GM21717 (cell line): ENCODE results near the gene LCP2.
A peak's percentile ranks its signal among the peaks of the same experiment; 100 is the strongest.
"Not testable (repeated sequence)": the region's sequence is repeated elsewhere in the genome, so short reads cannot be mapped to it uniquely, and the experiment has no call there.

ENCODE experiments used
- ATAC-seq: cut with Tn5 transposase; IDR thresholded peaks from one replicate; pipeline ENCODE4 v1.9.1; 2021; ENCODE audit warnings: mild to moderate bottlenecking, moderate library complexity; ENCODE audit not compliant: unreplicated experiment

LCP2 gene

DNA sequence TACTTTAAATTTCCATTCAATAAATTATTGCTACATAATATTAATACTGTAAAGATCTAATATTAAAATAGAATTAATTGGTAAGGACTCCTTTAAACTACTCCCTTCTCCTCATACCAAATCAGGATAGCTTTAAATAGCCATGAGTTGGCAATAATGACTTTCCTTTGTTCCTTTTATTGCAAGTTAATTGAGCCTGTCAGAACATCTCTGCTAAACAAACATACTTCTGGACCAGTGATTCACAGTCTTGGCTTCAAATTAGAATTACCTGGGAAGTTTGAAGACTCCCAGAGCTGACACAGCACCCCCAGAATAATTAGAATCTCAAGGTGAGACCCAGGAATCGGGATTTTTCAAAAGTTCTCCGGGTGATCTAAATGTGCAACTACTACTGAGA, 46.1 kb downstream of the LCP2 start:
- no peak for ATAC-seq

DNA sequence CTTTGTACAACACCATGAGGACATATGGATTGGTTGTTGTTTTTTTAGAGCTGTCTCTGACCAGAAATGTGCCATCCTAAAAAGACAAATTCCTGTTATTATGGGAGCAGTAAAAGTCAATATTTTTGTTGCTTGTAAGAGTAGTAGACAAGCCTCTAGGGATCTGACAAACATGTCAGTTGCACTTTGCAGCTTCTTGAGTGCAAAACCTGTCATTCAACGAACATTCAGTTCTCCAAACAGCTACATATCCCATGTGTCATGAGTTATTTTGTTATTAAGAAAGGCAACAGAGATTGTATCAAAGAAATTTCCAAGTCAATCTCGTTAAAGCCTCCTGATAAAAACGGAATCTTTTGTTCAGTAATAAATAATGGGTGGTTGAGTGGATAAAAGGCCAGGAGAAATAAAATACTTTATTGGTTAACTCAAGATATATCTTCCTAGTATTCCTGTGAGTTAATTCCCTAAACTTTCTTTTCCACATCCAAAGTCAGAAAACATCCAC, 46.7 kb downstream of the LCP2 start:
- no peak for ATAC-seq

DNA sequence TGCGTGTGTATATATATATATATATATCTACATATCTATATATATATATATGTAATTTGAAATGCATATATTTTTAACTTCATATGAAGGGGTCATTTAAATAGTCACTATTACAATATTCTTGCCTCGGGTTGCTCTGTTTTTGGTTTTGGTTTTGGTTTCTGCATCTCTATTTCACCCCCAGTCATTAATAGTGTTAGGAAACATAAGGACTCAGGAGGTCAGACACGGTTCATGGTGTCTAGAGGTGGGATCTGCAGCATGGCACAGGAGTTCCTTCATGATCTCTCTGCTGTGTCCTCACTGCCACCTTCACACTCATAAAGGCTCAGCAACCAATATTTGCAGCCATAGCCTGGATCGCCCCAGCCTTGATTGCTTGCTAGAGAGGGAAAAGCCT, 48.2 kb downstream of the LCP2 start:
- ATAC-seq: no peak

DNA sequence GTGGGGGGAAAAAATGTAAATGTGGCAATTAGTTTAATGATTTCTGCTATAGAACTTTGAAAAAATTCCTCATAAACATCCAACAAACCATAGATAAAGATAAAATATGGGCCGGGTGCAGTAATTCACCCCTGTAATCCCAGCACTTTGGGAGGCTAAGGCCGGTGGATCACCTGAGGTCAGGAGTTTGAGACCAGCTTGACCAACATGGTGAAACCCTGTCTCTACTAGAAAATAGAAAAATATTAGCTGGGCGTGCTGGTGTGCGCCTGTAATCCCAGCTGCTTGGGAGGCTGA, 48.7 kb downstream of the LCP2 start:
- ATAC-seq: not testable (repeated sequence)

DNA sequence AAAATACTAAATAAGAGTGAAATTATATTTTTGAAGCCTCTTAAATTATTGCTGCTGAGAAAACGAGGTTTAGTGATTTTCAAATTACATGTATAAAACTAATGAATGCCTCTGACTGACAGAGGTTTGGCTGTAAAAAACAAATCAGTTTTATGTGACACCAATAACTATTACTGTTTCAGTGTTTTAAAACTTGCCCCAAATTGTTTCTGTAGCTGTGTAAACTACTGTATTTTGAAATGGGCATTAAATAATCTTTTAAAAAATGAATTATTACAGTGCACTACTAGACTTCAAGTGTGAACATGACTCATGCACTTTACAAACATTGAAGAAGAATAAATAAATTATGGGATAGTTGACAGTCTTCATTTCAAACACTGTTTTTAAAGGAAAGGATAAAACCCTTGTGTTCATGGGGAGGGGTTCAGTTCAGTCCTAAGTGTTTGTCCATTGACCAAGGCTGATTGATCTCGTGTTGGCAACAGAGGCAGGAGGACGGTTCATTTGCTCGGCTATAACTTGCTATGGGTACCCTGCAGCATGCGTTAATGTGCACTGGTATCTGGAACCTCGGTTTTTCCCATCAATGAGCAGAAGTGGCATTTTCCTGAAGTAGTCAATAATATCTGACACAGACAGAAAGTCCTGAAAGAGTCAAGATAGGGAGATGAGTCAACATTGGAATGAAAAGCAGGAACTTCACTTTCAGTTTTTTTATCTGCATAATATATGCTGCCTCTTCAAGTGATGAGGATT, 49.2 kb downstream of the LCP2 start:
- ATAC-seq: no peak

DNA sequence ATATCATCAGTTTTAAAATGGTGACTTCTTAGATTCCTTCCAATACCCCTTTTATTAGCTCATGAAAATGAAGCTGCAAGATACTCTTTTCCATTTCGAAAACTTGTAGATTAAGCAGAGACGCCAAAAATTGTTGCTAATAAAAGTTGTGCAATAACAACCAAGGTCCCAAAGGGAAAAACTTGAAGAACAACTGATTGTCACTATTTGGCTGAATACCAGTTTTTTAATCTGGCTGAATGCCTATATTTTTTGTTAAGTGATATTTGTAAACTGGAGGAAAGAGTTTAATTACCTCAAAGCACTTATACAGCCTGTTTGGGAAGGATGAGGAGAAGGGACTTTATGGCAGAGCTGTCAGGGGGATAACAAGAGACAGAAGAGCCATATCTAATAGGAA, 50.2 kb downstream of the LCP2 start:
- no peak for ATAC-seq

DNA sequence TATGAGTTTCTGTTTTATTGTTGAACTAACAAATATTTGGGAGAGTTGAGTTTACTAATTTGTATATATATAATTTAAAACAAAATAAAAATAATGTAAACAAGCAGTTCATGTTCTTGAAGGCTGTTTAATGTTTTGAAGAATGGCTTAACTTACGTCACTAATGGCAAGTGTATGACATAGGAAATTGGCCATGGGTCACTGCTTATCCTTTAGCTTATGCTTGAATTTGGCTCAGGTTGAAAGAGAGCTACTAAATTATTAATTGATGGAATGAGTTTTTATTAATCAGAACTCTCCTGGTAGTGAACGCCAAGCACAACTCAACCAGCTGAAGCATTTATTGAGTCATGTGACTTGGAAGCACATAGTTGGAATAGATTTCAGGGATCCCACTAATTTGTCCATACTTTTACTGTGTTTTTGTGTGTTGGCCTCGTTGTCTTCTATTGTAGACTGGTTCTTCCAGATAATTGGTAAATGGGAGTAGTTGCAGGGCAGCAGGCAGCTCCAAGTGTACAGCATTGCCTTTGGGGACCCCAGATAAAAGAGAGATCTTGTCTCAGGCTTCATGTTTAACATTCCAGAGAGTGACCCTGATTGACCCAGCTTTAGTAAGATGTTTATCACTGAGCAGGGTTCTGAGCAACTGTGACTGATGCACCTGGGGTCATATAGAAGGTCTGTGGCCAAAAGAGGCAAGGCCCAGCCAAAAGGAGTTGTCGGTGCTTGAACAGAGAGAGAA, 51.3 kb downstream of the LCP2 start:
- no peak for ATAC-seq

DNA sequence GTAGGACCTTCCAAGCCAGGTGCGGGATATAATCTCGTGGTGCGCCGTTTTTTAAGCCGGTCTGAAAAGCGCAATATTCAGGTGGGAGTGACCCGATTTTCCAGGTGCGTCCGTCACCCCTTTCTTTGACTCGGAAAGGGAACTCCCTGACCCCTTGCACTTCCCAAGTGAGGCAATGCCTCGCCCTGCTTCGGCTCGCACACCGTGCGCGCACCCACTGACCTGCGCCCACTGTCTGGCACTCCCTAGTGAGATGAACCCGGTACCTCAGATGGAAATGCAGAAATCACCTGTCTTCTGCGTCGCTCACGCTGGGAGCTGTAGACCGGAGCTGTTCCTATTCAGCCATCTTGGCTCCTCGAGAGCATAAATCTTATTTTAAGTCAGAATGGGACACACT, 52.1 kb downstream of the LCP2 start:
- not testable (repeated sequence) for ATAC-seq

DNA sequence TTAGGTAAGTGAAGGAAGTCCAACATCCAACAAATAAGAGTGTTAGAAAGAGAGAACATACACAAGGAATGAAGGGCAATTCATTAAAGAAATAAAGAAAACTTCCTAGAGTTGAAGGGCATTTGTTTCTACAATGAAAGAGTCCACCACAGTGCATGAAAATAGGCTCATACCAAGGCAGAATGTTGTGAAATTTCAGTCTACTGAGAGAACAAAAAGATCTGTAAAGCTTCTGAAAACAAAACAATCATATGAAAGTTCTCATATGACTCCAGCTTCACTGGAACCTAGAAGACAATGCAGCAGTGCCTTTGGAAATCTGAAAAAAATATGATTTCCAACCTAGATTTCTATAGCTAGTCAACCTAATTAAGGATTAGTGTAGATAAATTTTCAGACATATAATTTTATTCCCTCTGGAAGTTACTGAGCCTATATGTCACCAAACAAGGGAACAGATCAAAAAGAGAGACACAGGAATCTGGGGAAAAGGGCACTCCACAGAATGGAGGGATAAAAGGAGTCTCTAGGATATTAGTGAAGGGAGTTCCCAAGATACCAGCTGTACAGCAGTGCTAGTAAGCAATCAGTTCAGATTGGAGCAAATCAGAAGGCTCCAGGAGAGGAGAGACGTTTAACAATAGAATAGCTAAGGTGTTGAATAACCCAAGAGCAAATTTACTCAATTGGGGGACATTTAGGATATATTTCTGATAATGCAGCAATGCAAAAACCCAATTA, 59.0 kb downstream of the LCP2 start:
- no peak for ATAC-seq

DNA sequence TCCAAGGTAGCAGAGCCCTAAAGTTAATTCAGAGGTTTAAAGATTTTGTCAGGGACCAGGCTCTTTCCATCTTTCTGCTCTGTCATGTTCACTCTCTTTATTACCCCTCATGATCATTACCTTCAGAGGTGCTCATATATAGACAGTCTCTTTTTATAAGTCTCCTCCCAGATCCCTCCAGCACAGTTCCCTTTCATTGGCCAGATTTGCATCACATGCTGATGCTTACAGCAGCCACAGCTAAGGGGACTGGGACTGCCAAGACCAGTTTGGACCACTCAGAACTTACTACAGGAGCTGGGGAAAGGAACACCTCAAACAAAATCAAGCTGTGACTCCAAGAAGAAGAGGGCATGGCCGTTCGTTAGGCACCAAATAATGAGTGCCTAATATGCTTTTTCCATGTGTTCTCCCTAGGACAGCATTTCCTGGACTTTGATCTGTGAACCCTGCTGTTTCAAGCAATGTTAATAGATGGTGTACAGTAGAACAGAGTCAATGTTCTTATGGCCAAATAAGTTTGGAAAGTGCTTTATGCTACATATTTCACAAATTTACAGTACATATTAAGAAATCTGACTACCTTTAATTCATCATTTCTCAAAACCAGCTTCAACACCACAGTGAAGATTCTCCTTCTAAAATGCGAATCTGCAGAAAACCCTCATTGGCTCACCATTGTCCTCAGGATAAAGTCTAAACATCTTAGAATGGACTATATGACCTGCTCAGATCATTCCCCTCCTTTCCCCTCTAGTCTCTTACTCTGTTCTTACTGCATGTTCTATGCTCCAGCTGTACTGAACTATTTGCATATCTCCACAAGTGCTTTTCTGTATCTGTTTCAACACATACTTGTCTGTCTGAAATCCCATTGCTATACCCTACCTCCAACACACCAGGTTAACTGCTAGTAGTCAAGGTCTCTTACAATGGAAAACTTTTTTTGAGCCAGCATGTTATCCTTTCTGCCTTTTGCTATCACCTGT, 61.4 kb downstream of the LCP2 start:
- ATAC-seq: peak; percentile 77

DNA sequence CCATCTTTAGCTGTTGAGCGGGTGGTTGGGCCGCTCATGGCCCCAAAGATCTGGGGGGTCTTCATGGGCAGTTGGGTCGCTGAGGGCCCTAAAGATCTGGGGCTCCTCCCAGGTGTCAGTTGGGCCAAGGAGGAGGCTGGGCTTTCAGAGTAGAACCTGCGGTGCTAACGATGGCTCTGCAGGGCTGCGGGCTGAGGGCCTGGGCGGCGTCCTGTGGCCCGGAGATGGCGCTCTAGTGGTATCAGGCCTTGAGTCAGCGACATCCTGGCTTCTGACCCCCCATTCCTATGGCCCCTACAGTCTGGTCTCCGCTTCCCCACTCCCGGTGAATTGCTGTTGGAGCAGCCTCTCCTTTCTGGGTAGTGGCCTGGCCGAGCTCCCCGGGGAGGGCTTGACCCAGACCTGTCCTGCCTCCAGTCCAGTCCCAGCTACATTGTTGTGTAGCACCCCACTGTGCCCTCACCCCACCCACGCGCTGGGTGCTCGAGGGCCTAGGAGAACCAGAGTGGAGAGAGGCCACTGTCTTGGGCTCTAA, 64.2 kb downstream of the LCP2 start:
- ATAC-seq: no peak

DNA sequence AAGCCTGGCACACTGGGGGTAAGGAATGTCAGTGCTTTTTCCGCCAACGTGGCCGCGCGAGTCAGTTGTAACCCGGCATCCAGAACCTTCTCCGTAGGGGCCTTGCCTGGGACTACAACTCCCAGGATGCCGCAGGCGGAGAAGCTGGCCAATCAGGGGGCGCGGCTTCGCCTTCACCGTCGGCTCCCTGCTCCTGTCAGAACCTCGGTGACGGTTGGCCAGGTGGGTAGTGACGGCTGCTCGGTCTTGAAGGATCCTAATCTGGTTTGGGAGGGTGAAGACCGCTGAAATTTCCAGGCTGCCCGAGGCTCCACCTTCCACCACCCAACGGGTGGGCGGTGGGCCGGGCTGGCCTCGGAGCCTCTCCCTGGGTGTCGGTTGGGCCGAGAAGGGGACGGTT, 64.8 kb downstream of the LCP2 start, which contains the start of gene C5orf58:
Gene C5orf58, plus strand, starts transcription at position 200 of the 400 bp plus-strand sequence. CDS start 1,992 bp downstream, outside the sequence.
- ATAC-seq: no peak

DNA sequence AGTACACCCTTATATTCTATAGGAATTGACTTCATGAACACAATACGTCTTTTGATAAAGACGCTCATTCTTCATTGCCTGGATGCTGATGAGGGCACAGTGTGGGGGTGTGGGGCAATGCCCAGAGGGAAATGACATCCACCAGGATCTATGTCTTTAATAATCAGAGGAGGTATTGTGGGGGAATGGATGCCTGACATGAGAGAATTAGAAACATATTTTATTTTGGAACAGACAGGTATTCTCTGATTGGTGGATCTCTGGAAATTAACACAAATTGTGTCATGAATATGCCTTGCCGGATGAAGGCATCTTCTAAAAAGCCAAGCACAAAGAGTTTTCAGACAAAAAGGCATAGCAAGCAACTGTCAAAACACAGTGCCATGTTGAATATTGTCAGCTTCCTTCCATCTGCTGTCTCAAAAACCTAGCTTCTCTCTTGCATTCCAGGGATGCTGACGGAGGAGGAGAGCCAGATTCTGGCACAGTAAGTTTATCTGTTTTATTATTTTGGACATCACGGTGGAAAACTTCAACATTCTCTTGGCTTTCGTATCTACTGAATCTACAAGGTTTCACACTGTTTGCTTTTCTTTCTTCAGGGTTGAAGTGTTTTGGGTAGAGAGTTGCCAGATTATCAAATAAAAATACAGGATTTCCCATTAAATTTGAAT, 68.7 kb downstream of the LCP2 start:
- no peak for ATAC-seq

DNA sequence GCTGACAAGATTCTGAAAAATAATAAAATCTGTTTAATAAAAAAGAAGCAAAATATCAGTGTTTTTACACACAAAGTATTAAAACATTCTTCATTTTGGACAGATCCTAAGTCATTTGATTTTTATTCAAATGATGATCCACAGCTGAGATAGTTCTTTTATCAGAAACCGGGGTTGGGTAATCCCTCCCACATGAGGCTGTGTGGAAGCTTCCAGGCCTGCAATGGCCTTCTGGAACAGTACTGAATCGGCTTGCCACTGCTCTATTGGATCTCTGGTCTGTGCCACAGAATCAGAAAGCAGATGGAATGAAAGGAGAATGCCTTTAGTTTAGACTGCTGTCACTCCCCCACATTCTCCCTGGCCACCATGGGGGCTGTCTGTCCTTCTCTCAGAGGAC, 70.9 kb downstream of the LCP2 start:
- no peak for ATAC-seq

DNA sequence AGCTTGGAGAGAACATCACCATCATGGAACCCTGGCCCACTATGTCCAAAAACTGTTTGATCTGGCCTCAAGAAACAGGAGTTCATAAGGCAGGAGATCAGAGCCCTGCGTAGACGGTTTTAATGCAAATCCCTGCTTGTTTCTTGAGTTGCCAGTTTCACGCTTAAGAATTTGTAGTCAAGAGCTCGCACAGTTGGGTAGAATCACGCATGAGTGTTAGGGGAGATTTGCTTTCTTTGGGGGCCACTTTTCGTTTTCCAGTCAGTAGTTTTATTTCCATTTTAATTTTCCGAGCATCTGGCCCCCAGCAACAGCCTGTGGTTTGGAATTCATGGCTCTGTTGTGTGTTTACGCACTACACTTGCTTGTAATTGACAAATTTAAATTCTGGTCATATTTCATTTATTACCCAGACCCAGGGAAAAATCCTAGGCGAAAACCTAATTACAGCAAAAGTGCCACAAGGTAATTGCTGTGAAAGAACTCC, 71.4 kb downstream of the LCP2 start:
- ATAC-seq: no peak

DNA sequence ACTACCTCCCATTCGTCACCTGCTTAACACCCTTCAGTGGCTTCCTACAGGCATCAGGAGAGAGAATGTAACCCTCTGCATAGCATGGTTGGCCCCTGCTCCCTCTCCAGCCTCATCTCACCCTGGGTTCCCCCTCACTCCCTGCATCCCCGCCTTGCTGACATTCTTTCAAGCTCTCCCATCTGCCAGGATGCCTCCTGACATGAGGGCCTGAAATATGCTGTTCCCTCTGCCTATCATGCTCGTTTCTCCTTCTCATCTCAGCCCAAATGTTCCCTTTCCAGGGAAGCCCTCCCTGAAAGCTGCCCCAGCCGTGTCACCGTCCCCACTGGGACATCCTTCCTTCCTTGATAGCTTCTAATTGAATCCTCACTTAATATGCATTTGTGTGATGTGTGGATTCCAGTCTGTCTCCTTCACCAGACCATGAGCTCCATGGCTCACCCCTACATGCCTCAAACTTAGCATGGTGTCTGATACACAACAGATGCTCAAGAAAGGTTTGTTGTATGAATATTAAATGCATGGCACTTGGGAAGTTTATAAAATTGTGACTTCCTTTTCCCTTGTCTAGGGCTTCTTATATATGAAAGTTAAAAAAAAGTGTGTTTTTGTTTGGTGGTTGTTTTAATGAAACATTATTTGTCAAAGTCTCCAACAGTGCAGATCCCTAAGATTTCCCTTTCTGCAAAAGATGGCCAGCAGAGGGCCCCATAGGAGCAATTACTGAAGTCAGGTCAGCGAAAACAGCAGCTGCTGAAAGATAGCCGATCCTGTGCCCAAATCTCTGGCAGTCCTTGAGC, 72.0 kb downstream of the LCP2 start:
- ATAC-seq: no peak

DNA sequence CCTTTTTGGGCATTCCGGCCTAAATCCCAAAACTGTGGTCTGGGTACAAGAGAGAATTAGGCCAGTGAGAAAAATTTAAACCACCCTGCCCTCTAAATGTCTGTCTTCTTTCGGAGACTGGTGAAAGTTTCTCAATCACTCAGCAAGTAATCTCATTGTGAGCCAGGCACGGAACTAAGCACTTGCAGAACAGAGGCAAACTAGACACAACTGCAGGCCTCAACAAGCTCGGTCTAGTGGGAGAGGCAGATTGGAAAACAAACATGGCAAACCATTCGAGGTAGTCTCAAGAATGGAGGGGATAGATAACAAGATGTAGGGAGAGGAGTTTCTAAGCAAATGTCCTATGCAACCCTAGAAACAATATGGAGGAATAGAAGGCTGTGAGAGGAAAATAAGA, 73.7 kb downstream of the LCP2 start:
- ATAC-seq: no peak

DNA sequence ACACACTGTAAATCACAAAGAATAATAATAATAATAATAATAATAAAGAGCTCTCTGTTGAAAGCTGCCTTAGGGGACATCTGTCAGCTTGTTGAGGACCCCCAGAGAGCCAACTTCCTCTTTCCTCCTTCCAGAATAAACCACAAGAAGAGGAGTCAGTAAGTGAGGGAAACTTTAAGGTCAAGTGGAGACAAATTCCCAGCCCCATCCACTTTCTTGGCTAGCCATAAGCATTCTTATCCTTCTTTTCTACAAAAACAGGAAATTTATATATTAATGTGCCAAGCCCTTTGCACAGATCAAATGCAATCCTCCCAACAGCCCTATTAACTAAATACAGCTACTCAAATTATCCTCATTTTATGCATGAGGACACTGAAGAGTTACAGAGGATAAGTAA, 74.2 kb downstream of the LCP2 start:
- no peak for ATAC-seq

DNA sequence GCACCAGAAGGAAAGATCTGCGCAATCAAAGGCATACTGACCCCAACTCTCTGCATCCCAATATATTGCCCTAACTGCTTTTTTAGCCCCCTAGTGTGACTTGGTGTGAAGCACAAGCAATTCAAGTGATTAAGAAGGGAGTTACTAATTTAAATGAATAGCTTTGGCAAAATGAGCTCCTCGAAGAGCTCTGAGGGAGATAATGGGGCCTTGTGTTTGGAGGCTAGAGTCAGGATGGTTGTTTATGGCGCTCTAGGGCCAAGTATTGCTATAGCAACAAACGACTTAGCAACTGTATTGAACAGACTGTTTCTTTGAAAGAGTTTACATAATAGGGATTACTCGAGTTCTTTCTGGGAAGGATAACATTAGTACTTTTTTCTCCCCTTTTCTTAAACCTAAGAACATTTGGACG, 76.2 kb downstream of the LCP2 start:
- ATAC-seq: no peak
